NOMO-1 treated with DMSO at 0.1 percent for 48 hours (cell line): ENCODE data around the gene KCNMA1.

Experiments
- DNase-seq: peaks from one replicate; lab custom pipeline; 2025; ENCODE audit not compliant: unreplicated experiment; lab: John Stamatoyannopoulos, UW

The KCNMA1 gene

GRCh38 chr10:77015360-77015759, 622.2 kb downstream of the KCNMA1 start:
- DNase-seq: no peak

- no peak for DNase-seq
Measured at GRCh38 chr10:77012812-77013500, 624.7 kb downstream of the KCNMA1 start.

DNA sequence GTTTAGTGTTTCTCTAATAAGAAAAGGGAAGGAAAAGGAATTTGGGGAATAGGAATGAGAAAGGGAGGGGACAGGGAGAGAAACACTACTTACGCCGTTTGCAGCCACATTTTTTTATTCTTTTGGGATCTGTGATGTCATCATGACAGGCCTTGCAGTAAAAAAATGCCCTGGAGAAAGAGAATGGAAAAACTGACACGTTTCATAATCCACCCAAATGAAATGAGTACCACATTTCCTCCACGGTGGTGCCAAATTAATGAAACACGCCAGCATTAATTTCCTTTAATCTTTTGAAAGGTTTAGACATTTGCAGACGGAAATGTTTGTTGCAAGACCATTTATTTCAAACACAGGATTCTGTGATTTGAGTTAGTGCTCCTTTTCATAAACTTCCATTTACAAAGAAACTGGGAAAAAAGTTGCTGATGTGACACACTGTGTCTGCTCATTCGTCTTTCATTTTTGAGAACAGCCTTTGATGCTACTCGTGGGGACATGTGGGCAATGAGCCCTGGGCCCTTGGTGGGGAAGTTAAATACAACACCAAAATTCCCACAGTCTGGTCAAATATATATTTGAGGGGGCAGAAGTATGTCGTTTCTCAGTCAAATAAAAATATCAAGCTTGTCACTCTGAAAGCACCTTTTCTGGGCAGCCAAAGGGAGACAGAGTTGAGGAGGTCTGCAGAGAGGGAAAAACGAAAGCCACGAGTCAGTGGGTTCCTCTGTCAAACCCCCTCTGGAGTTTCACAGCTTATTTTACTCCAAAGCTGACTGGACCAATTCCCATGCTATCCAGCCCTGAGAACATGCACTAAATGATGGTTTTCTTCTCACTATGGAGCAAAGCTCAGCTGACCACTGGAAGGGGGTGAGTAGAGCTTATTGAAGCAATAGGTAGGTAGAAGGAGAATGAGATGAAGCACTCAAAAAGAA, 625.5 kb downstream of the KCNMA1 start:
- no peak for DNase-seq

DNA sequence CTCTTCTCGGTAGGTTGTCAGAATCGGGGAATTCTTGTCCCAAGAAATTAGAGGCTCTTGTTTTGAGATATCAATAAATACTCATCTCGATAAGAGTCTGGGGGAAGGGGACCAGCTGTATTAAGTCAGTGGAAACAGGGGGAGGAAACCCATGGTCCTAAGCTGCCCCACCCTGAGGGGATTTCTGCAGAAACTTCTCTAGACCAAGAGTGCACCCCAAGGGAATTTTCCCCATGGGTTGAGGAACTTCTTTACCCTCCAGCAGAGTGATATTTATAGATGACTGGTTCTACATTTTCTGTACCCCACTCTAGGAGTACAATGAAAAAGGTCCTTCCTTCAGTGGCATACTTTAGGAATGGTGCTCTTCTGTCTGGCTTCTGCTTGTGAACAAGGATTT, 627.2 kb downstream of the KCNMA1 start:
- no peak for DNase-seq

DNA sequence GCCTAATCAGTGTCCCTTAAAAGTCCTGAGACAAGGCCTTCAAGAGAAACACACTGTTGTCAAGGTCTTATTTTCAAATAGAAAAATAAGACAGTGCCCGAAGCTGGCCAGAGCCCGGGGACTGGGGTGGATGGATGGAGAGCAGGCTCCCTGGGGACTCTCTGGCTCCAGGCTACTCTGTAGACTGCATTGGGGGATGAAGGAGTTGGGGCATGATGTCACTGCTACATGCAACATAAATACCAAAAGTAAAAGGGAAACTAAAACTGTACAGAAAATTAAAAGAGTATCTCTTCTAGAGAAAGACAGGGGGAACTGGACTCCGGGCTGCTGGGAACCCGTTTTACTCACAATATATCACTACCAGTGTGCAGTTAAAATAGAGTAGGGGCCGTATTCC, 629.8 kb downstream of the KCNMA1 start:
- no peak for DNase-seq

DNA sequence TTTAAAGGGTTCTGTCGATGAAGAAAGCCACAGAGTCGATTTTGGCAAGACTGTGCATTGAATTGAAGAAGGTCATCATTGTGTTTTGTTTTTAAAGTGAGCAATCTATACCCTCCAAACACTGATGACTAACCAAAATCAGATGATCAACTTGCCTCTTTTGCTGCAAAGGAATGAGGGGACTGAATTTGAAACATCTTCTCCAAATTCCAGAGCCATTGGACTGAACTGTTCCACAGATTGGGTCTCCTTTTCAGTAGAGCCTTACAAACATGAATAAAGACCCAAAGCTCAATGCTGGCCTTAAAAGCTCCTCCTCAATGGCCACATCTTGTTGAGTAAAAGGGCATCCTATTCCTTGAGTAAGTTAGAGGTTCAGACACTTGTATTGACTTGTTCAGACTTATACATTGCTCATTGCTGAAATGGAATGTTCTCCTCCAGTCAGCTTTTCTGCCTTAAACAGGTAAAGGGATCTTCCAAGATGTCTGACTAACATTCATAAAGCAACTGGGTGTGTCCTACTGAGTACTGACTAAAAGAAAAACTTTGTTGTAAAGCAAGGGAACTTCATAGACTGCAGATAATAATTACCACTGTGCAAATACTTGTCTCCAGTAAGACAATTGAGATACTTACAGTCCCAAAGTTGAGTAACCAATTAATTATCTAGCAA, 630.6 kb downstream of the KCNMA1 start:
- DNase-seq: no peak

- DNase-seq: no peak
Measured at GRCh38 chr10:77005871-77006270, 631.7 kb downstream of the KCNMA1 start.

GRCh38 chr10:77004917-77005564, 632.6 kb downstream of the KCNMA1 start:
- peak; percentile 29 for DNase-seq

DNA sequence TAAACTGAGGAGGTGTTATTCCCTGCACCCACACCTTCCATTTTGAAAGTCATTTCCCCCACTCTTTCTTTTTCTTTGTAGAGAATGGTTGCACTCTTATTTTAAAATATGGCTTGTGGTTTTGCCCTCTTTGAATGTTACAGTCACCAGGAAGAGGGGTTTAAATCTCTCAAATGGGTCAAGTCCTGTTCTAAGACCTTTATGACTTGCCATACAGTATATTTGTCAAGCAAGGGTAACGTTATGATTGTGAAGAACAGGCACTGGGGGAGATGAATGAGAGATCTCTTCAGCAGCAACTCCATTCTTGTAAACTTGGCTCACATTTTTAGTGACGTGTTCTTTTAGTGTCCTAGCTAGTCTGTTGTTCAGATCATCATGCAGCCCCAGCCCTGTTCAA, 634.7 kb downstream of the KCNMA1 start:
- no peak for DNase-seq

DNA sequence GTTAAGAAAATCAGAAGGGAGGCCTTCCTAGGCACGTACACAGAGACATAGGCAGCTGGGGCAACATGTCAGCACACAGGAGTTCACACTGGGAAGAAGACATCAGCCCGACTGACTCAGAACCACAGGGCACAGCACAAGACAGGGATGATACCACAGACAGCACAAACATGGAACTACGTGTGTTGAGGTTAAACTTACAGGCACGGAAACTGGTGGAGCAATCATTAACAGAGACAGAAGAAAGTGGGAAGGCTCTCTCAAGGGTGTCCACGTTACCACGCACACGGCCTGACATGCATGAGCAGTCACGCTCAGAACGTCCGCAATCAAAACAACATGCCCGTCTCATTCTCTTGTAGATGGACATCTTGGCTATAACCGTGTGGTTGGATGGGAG, 636.4 kb downstream of the KCNMA1 start:
- no peak for DNase-seq

GRCh38 chr10:76998451-76998850, 639.2 kb downstream of the KCNMA1 start:
- no peak for DNase-seq

DNA sequence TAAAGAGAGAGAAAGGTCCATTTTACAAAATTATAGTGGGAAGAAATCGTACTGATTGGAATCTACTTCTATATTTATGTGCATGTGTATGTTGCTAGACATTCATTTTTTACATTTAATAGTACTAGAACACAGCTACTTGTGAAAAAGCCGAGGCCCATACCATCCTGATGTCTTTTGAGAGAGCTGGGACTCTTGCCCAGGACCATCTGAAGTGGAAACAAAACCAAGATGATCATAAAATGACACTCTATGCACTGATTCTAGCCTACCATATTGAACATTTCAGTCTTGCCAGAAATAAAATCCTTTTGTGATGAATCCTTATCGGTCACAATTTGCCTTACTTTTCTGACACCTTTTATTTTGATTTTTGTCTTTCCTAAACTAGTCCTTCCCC, 640.0 kb downstream of the KCNMA1 start:
- no peak for DNase-seq

GRCh38 chr10:76995023-76995422, 642.6 kb downstream of the KCNMA1 start:
- no peak for DNase-seq

- no peak for DNase-seq
Measured at GRCh38 chr10:76993213-76993612, 644.4 kb downstream of the KCNMA1 start.

- DNase-seq: no peak
Measured at GRCh38 chr10:76992467-76992866, 645.1 kb downstream of the KCNMA1 start.

DNA sequence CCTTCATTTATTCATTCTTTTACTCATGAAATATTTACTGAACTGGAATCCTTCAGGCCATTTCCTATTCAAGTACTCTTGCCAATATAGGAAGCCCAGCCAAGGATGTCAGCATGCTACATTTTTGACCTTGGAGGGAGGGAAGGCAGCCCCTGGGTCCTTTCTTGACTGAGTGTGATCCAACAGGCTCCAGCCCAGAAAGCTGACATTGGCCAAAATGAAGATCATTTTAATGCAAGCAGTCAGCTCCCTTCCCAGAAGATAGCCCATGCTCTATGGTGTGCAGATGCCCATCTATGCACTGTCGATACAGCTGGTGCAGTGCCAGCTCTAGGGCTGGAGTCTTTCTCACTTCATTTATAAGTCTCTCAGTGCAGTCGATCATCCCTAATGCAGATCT, 646.0 kb downstream of the KCNMA1 start:
- no peak for DNase-seq

DNA sequence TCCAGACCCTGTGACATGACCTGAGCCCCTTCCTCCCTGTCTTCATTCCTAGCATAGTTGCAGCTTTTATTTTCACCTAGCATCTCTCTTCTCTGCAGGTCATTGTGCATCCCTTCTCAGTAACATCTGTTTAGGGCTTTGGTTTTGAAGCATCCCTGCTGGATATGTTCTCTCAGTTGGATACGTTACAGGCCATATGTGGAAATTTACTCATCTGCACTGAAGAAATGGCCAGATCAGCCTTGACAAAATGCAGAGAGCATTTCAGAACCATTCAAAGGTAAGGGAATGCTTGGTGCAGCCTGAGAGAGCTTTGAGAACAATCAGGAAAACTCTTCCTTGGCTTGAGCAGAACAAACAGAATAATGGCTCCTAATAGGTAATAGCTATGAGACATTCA, 647.0 kb downstream of the KCNMA1 start:
- DNase-seq: no peak

DNA sequence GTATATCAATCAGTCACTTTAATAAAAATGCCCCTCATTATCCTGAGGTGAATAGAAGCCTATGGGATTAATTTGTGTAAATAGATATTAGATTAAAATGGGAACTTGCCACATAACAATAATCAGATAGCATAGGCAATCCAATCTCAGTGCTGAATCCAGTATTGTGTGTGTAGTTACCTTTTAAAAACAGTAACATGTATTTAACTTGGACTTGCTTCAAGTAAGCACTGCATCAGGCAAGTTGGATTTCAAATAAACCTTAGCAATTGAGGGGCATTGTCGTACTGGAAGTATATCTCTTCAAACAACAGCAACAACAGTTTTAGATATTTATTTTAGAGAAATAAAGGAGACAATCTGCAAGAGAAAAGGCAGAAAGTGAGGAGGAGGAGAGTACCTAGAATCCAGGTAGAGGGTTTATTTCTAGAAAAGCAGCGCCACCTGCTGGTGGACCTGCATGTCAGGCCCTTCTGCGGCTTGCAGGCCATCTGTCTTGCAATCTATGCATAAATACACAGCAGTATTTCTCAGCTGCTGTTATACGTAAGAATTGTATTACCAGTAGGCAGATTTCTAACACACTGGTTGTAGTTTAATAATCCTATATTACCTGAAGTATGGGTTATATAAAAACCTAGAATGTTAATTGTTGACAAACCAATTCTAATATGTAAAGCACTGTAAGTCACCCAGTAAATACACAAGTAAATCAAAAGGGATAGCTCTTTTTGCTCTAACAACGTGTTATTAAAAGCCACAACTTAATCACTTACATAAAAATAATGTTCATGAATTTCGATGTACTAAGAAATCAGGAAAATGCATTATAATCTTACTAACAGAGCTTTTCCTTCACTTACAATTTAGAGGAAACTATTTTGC, 652.8 kb downstream of the KCNMA1 start:
- DNase-seq: peak; percentile 70

DNA sequence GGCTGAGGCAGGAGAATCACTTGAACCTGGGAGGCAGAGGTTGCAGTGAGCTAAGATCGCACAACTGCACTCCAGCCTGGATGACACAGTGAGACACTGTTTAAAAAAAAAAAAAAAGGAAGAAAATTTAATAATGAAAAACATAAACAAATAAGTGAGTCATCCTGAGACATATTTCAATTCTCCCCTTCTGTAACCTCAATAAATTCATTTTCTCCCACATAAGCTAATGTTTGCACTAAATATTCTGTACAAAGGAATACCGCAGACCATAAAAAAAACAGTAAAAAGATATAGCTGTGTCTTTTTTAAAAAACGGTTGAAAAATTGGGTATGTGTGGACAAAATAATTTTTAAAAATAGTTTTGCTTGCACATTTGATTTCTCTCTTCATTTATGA, 654.0 kb downstream of the KCNMA1 start:
- no peak for DNase-seq

DNA sequence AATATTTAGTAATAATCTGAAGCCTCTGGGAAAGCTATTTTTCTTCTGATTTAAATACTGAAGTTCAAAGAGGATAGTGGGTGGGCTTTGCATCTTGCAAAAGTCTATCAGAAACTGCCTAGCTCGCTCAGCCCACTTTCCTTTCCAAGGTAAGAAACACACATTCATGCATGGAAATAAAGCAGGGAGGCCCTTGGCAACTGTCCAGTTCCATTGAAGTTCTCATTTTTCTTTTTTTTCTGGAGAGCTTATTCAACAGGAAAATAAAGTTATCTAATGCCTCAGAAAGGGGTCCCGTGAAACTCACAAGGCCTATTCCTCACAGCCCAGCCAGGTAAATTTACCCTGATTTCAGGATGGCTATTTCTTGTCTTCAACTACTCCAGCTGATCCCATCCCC, 654.9 kb downstream of the KCNMA1 start:
- DNase-seq: no peak
